NB4 (cell line): ENCODE data around the gene DIDO1.

Source experiments
- DNase-seq: peaks from one replicate; pipeline ENCODE4 v3.0.0; 2010; ENCODE audit warnings: low read depth
- H3K4me3 ChIP-seq: one replicate; pipeline ENCODE4 v1.5.1; 2011; ENCODE audit warnings: mild to moderate bottlenecking, low read depth, low read length, moderate library complexity
- CTCF ChIP-seq: IDR thresholded peaks from one replicate; pipeline ENCODE4 v1.5.1; 2012; ENCODE audit warnings: low read depth, low read length
- MAX ChIP-seq: IDR thresholded peaks from 2 replicates; pipeline ENCODE4 v1.6.1; 2011; ENCODE audit warnings: low read depth, low read length
- MYC ChIP-seq: IDR thresholded peaks from 2 replicates; pipeline ENCODE4 v1.6.1; 2011; ENCODE audit warnings: low read depth, low read length
- POLR2A ChIP-seq: IDR thresholded peaks from 2 replicates; pipeline ENCODE4 v1.6.1; 2011; ENCODE audit warnings: mild to moderate bottlenecking; ENCODE audit not compliant: insufficient read length; ENCODE audit errors: extremely low read depth

The DIDO1 gene

GRCh38 chr20:62834967-62835730 lies 91.2 kb downstream of the DIDO1 start:
- TF ChIP-seq POLR2A = no peak
- no peak for TF ChIP-seq CTCF
- TF ChIP-seq MYC = no peak
- DNase-seq = no peak
- no peak overlapping the region for H3K4me3 ChIP-seq

- peak overlapping the region; percentile 60 for H3K4me3 ChIP-seq
- TF ChIP-seq MAX (no peak), MYC (no peak), CTCF (no peak), POLR2A (no peak)
- no peak for DNase-seq
Measured at GRCh38 chr20:62832951-62833391, 93.3 kb downstream of the DIDO1 start.

- peak; percentile 49 for TF ChIP-seq MYC
- no peak for TF ChIP-seq POLR2A
- TF ChIP-seq MAX = peak; percentile 75
- peak; percentile 2 for TF ChIP-seq CTCF
- peak; percentile 98 for DNase-seq
- peak overlapping the region; percentile 60 for H3K4me3 ChIP-seq
Measured at GRCh38 chr20:62832212-62832922, 93.9 kb downstream of the DIDO1 start.

- no peak for DNase-seq
- no peak overlapping the region for H3K4me3 ChIP-seq
- TF ChIP-seq MAX (no peak), POLR2A (no peak), MYC (no peak), CTCF (no peak)
Measured at GRCh38 chr20:62831854-62832211, 94.5 kb downstream of the DIDO1 start.

GRCh38 chr20:62831361-62831788 lies 94.9 kb downstream of the DIDO1 start:
- TF ChIP-seq CTCF (no peak), MYC (no peak), POLR2A (no peak), MAX (no peak)
- no peak for DNase-seq
- no peak overlapping the region for H3K4me3 ChIP-seq
